Fibroblast of the aortic adventitia (primary cell): ENCODE measurements around the gene RELL2. TPM values are rescaled to one million over a fixed set of nuclear protein-coding genes. Genes with fewer than 3 reads are reported as not detected.
A peak's percentile ranks its signal among the peaks of the same experiment; 100 is the strongest.

ENCODE experiments used
- DNase-seq: peaks from one replicate; pipeline ENCODE4 v3.0.0-alpha.2; 2010; ENCODE audit warnings: low read depth
- H3K4me3 ChIP-seq: 2 replicates; pipeline ENCODE4 v1.5.1; 2011; ENCODE audit warnings: low read depth, mild to moderate bottlenecking, control low read depth, low read length, moderate library complexity
- total RNA-seq: library from RNA; depleted of rRNA; stranded (reverse); fragments of >200 nt; gene quantifications from 2 replicates; pipeline ENCODE4 v1.2.3, GENCODE V29; 2012; ENCODE audit warnings: low replicate concordance
- TF ChIP-seq, protein P1 (sequence below): IDR thresholded peaks from 2 replicates; pipeline ENCODE4 v1.5.1; 2011; ENCODE audit warnings: mild to moderate bottlenecking, low read length, control low read depth, inconsistent platforms; ENCODE audit not compliant: insufficient read depth

Gene RELL2
- total RNA-seq, 1 donor = 2.6 TPM

DNA sequence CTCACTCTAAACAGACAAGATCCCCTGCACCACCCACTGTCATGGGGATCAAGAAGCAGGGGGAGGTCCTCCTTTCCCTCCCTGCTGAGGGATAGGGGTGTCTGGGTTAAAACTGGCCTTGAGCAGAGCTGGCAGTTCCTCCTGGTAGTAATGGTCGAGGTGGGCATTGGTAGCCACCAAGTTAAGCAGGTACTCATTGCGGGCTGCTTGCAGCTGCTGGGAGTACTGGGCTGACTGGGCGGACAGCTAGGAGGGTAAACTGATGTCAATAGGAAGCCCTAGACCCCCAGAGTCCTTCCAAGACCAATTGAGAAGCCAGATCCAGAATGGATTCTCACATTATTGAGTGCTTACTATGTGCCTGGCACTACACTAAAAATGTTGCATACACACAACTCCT lies 11.1 kb downstream of the RELL2 start:
- no peak overlapping the region for H3K4me3 ChIP-seq
- TF ChIP-seq, protein P1, sequence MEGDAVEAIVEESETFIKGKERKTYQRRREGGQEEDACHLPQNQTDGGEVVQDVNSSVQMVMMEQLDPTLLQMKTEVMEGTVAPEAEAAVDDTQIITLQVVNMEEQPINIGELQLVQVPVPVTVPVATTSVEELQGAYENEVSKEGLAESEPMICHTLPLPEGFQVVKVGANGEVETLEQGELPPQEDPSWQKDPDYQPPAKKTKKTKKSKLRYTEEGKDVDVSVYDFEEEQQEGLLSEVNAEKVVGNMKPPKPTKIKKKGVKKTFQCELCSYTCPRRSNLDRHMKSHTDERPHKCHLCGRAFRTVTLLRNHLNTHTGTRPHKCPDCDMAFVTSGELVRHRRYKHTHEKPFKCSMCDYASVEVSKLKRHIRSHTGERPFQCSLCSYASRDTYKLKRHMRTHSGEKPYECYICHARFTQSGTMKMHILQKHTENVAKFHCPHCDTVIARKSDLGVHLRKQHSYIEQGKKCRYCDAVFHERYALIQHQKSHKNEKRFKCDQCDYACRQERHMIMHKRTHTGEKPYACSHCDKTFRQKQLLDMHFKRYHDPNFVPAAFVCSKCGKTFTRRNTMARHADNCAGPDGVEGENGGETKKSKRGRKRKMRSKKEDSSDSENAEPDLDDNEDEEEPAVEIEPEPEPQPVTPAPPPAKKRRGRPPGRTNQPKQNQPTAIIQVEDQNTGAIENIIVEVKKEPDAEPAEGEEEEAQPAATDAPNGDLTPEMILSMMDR = no peak
- DNase-seq = no peak

GRCh38 chr5:141649056-141649688 lies 12.4 kb downstream of the RELL2 start:
- no peak overlapping the region for H3K4me3 ChIP-seq
- TF ChIP-seq, protein P1 = no peak
- no peak for DNase-seq

GRCh38 chr5:141649972-141650371 lies 13.2 kb downstream of the RELL2 start:
- H3K4me3 ChIP-seq = no peak overlapping the region
- no peak for DNase-seq
- TF ChIP-seq, protein P1 = no peak

- TF ChIP-seq, protein P1 = no peak
- peak within 1 kb of the TSS; percentile 83 for H3K4me3 ChIP-seq
- peak; percentile 71 for DNase-seq
Observed at GRCh38 chr5:141650851-141651727, 14.3 kb downstream of the RELL2 start, which contains the start of gene FCHSD1. Gene FCHSD1 (minus strand): TSS chr5:141651418. CDS start chr5:141651368, 50 bp downstream.

GRCh38 chr5:141651728-141652105 lies 14.9 kb downstream of the RELL2 start:
- peak overlapping the region; percentile 83 for H3K4me3 ChIP-seq
- TF ChIP-seq, protein P1 = no peak

DNA sequence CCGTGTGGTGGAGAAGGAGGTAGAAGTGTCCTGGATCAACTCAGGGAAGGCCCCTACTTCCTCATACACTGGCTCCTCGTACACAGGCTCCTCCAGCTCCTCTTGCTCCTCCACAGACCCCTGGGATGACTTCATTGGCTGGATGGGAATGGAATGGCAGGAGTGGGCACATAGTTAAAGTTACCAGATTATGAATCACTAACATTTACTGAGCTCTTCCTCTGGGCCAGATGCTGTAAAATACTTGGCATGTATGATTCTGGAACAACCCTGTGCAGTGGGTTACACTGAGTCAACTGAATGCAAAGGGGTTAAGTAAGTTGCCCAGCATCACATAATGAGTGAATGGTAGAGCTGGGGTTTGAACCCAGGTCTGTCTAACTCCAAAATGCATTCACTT lies 17.5 kb downstream of the RELL2 start:
- peak; percentile 43 for DNase-seq
- no peak overlapping the region for H3K4me3 ChIP-seq
- TF ChIP-seq, protein P1 = no peak

More at GRCh38 chr5:141651728-141652105, 14.9 kb downstream of the RELL2 start:
- no peak for DNase-seq
